CD4-positive, alpha-beta T cell treated with Interferon gamma for 1 hour (primary cell): ENCODE results near the gene SSNA1.

Experiments
- DNase-seq: peaks from one replicate; pipeline ENCODE4 v3.0.0-alpha.2; 2020

Gene SSNA1

GRCh38 chr9:137204731-137205125 lies 16.3 kb downstream of the SSNA1 start:
- no peak for DNase-seq

- peak; percentile 87 for DNase-seq
These were observed 16.9 kb downstream of the SSNA1 start, which contains the start of the genes NDOR1 and TMEM203 for GRCh38 chr9:137205126-137206069. TSS of gene NDOR1 (plus strand) at chr9:137205700. CDS start at chr9:137205778, 78 bp downstream. TSS of gene TMEM203 (minus strand) at chr9:137205648. CDS start at chr9:137205414, 234 bp downstream.

DNA sequence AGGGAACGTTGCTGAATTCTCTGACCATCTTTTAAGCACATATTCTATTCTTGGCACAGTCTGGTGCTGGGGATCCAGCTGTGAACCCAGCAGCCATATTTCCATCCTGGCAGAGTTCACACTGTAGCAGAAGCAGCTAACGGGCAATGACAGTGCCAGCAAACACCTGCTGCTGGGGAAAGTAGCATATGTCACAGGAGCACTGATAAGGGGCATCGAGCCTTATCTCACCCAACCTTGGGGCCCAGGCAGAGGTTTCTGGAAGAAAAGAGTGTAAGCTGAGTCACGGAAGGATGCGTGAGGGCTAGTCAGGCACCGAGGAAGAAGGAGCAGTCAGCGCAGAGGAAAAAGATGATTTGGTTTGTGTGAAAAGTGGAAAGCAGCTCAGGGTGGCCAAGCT lies 18.1 kb downstream of the SSNA1 start:
- DNase-seq, result no peak

GRCh38 chr9:137211532-137211931 lies 23.1 kb downstream of the SSNA1 start:
- no peak for DNase-seq

DNA sequence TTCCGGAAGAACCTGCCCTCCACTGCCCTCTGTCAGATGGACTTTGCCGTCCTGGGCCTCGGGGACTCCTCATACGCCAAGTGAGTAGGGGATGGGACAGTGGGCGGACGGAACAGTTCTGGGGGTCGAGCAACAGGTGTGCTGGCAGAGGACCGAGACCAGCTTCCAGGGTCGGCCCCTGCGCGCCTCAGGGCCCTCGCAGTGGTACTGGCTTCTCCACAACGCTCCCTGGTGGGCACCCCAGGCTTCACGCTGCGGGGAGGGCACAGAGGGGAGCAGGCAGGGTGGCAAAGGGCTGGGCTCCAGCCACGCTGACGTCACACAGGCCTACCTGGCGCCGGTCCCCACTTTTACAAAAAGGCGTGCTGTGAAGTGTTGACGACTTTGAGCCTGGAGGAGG lies 24.0 kb downstream of the SSNA1 start:
- no peak for DNase-seq

- no peak for DNase-seq
These were observed 24.9 kb downstream of the SSNA1 start for GRCh38 chr9:137213160-137214060.

- no peak for DNase-seq
These were observed 26.1 kb downstream of the SSNA1 start for GRCh38 chr9:137214620-137215019.

GRCh38 chr9:137215196-137215986 lies 26.9 kb downstream of the SSNA1 start:
- no peak for DNase-seq

DNA sequence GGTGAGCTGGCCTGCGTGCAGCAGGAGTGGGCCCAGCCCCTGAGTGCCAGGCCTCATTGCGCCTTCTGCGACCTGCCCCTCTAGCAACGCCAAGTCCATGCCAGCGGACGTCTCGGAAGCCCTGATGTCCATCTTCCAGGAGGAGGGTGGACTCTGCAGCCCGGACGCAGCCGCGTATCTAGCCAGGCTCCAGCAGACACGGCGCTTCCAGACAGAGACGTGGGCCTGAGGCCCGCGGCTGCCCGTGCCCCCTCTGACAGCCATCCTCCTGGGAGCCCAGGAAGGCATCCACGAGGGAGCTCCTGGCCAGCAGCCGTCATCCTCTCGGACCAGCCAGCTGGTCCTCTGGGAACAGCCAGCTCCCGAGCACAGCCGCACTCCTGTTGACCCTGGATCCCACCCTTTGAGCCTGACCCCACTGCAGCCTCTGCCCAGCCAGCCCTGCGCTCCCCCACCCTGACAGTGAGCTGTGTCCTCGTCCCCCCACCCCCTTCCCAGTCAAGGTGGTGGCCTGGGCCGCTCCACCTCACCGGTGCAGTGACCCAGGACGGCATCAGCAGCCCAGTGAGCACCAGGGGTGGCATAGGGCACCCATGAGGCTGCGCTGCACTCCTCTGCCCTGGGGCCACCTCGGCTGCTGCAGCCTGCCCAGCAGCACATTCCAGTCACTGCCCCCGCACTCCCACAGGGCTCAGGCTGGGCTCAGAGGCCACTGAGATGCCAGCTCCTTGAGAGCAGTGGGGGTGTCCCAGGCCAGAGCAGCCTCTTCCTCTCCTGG lies 27.9 kb downstream of the SSNA1 start:
- DNase-seq, result no peak

DNA sequence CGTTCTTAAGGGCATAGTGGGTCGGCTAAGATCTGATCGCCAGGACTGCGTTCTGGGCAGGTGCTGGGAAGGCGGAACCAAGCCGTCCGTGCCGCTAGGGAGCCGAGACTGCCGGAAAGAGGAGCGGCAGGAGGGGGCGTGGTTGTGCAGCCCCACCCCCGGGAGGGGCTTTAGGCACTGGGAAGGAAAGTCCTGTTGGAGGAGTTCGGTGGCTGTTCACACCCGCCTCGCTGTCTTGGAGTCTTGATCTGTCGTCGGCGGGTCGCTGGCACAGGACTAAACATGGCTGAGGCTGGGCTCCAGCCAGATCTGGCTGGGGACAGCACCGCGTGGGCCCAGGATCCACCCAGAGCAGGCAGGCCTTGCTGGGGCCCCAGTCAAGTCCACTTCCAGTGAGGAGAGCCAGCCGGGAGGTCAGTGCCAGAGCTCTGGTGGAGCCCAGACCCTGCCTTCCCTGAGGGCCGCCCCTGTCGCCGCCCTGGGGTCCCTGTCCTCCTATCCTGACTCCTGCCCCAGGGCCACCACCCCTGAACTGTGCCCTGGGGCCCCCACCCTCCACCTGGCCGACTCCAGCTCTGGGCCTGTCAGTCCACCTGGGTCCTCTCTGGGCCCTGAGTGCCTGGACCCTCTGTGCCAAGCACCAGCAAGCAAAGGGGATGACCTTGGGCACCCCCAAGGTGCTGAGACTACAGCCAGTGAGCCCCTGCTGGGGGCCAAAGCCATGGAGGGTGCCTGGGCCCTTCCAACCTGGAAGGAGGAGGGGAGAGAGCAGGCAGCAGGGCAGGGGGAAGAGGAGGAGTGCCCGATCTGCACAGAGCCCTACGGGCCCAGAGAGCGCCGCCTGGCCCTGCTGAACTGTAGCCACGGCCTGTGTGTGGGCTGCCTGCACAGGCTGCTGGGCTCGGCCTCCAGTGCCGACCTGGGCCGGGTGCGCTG lies 29.1 kb downstream of the SSNA1 start:
- DNase-seq, result no peak

GRCh38 chr9:137218212-137218753 lies 29.8 kb downstream of the SSNA1 start:
- DNase-seq, result no peak

- DNase-seq, result no peak
These were observed 30.3 kb downstream of the SSNA1 start for GRCh38 chr9:137218754-137219271.

- no peak for DNase-seq
These were observed 31.4 kb downstream of the SSNA1 start for GRCh38 chr9:137219757-137220316.

DNA sequence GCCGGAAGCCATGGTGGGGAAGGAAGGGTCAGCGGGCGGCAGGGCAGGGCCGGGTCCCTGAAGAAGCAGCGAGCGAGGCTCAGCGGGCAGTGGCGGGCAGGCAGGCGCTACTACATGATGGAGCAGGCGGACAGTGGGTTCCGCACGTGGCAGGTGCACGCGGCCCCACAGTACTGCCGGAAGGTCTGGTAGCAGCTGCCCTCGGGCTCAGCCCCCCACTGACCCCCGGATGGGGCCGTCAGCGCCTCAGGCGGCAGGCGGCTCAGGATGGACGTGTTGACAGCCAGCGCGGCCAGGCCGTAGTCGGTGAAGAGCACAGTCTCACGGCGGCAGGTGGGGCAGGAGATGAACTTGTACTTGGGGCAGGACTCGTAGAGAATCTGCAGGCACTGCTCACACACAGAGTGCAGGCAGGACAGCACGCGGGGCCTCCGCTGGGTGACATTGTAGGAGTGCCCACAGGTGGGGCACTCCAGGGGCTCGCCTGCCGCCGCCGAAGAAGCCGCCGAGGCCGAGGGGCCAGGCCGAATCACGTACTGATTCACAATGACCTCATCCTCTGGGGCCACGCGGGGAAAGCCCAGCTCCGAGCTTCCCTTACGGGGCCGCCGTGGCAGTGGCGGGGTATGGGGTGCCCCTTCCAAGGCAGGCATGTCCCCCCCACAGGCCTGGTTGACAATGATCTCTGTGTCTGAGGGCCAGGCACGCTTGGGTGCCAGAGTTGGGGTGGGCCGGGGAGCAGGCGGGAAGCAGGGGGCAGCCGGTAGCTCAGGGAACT lies 32.0 kb downstream of the SSNA1 start:
- DNase-seq, result no peak

- no peak for DNase-seq
These were observed 32.6 kb downstream of the SSNA1 start for GRCh38 chr9:137221095-137221505.

GRCh38 chr9:137221506-137222111 lies 33.1 kb downstream of the SSNA1 start:
- DNase-seq, result no peak

DNA sequence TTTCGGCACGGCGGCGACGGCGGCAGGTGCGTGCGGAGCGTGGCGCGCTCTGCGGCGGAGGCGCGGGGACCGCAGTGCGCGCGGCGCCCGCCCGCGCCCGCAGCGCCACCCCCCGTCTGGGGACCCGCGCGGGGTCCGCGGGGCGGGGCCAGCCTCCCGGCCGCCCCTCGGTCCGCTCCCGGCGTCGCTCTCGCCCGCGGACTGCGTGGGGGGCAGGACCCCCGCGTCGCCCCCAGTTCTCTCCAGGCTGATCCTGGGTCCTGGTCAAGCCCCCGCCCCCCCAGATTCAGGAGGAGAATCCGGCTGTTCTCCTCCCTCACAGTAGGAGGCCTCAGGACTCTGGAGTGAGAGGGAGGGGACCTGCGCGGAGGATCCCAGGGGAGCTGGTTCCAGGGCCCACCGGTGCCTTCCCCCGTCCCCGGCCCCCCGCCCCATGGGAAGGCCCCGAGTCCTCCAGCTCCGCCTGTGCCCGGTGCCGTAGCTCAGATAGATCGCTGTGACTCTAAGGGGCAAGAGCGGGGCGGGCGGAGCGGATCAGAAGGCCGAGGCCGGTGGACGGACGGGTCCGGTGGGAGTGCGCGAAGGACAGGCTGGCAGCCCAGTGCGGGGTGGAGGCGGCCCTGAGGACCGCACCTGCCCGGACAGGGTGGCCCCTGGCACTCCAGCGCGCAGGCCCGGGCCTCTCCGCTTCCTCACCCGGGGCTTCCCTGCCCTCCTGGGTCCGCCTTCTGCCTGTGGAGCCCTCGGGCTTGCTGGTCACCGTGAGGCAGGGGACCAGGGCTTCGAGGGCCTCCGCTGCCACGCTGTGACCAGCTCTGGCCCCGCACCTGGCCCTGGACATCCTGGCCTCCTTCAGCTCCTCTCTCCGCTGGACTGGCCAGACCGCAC lies 34.0 kb downstream of the SSNA1 start, which contains the start of gene RNF208:
RNF208 (minus strand) TSS at position 51 of the 888 bp plus-strand sequence. CDS start 1,028 bp downstream, outside the sequence.
- DNase-seq, result no peak
